ENCODE data around the gene SIGMAR1.
A peak's percentile ranks its signal among the peaks of the same experiment; 100 is the strongest.

SIGMAR1 gene

DNA sequence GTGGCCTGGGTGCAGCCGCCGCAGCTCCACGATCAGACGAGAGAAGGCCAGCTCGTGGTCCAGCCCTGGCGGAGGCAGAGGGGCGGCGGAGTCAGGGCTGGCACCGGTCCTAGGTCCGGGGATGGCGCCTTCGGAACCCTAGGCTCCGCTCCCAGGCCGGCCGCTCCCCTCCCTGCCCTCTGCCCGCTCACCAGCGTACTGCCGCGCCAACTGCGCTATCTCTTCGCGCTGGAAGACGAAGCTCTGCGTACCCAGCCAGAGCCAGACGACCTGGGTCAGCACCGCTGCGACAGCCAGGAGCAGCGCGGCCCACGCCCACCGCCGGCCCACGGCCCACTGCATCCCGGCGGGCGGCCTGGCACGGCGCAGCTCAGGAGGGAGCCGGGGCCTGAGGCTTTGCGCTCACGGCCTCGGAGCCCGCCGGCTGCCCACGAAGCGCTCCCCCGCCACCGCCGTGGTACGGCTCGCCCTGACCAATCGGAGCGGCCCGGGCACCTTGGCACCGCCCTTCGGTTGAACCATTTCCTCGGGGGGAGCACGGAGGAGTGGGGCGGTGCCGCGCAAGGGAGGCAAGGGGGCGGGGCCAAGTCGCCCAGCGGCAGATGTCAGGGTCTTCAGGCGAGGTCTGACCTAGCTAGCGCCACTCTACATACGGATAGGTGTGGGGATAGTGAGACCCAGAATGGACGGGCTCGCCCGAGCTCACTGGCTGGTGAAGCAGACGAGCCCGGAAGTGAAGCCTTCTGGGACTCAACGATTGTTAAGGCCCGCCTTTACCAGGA, at the start of gene SIGMAR1:
SIGMAR1 (minus strand) TSS at position 432 of the 782 bp plus-strand sequence; CDS start at position 342, 90 bp downstream.
- Histone ChIP-seq H3K4me3 (ENCODE audit: low read depth, low read length) (peak within 1 kb of the TSS; percentile 80), H3K27ac (peak within 1 kb of the TSS; percentile 78), H3K27me3 (ENCODE audit: insufficient read depth, low read depth, severe bottlenecking) (no peaks in the 10 kb centered on the region), H3K9me3 (ENCODE audit: severe bottlenecking) (no peaks in the 10 kb centered on the region), H3K36me3 (peaks cover 10% of the 10 kb centered on the region)
- DNase-seq: peak; percentile 95
- TF ChIP-seq, protein P1, sequence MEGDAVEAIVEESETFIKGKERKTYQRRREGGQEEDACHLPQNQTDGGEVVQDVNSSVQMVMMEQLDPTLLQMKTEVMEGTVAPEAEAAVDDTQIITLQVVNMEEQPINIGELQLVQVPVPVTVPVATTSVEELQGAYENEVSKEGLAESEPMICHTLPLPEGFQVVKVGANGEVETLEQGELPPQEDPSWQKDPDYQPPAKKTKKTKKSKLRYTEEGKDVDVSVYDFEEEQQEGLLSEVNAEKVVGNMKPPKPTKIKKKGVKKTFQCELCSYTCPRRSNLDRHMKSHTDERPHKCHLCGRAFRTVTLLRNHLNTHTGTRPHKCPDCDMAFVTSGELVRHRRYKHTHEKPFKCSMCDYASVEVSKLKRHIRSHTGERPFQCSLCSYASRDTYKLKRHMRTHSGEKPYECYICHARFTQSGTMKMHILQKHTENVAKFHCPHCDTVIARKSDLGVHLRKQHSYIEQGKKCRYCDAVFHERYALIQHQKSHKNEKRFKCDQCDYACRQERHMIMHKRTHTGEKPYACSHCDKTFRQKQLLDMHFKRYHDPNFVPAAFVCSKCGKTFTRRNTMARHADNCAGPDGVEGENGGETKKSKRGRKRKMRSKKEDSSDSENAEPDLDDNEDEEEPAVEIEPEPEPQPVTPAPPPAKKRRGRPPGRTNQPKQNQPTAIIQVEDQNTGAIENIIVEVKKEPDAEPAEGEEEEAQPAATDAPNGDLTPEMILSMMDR (IDR thresholded peaks at IDR 0.05; ENCODE audit: low read depth, low read length): no peak

- no peaks in the 10 kb centered on the region for H3K27me3 ChIP-seq (ENCODE audit: insufficient read depth, low read depth, severe bottlenecking)
- DNase-seq: no peak
- TF ChIP-seq, protein P1 (IDR thresholded peaks at IDR 0.05; ENCODE audit: low read depth, low read length): no peak
- no peak overlapping the region for H3K4me3 ChIP-seq (ENCODE audit: low read depth, low read length)
- H3K9me3 ChIP-seq (ENCODE audit: severe bottlenecking): no peaks in the 10 kb centered on the region
- no peaks in the 10 kb centered on the region for H3K36me3 ChIP-seq
- no peak overlapping the region for H3K27ac ChIP-seq
Observed at GRCh38 chr9:34686732-34687131, 49.1 kb upstream of the SIGMAR1 start.

- Histone ChIP-seq H3K36me3 (no peaks in the 10 kb centered on the region), H3K27me3 (ENCODE audit: insufficient read depth, low read depth, severe bottlenecking) (no peaks in the 10 kb centered on the region), H3K27ac (no peak overlapping the region), H3K4me3 (ENCODE audit: low read depth, low read length) (no peak overlapping the region), H3K9me3 (ENCODE audit: severe bottlenecking) (no peaks in the 10 kb centered on the region)
- DNase-seq: no peak
- TF ChIP-seq, protein P1 (IDR thresholded peaks at IDR 0.05; ENCODE audit: low read depth, low read length): no peak
Observed at GRCh38 chr9:34686231-34686630, 48.6 kb upstream of the SIGMAR1 start.

DNA sequence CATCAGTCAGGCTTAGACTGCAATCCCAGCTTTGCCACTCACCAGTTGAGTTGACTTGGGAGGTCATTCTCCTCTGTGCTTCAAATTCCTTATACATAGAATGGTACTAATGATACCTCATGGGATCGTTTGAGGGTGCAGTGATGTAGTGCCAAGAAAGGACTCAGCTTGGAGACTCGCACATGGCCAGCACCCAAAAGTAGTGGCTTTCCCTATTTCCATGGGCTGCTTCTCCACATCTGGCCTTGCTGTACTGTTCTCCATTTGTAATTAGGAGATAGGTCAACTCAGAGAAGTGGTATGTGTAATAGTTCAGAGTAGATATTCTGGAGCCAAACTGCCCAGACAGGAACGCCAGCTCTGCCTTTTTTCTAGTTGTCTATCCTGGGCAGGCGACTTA, 48.0 kb upstream of the SIGMAR1 start:
- H3K27me3 ChIP-seq (ENCODE audit: insufficient read depth, low read depth, severe bottlenecking): no peaks in the 10 kb centered on the region
- H3K9me3 ChIP-seq (ENCODE audit: severe bottlenecking): no peaks in the 10 kb centered on the region
- H3K27ac ChIP-seq: no peak overlapping the region
- no peak for DNase-seq
- H3K36me3 ChIP-seq: no peaks in the 10 kb centered on the region
- TF ChIP-seq, protein P1 (IDR thresholded peaks at IDR 0.05; ENCODE audit: low read depth, low read length): no peak
- no peak overlapping the region for H3K4me3 ChIP-seq (ENCODE audit: low read depth, low read length)

GRCh38 chr9:34684816-34685215, 47.2 kb upstream of the SIGMAR1 start:
- no peaks in the 10 kb centered on the region for H3K9me3 ChIP-seq (ENCODE audit: severe bottlenecking)
- H3K27ac ChIP-seq: no peak overlapping the region
- H3K27me3 ChIP-seq (ENCODE audit: insufficient read depth, low read depth, severe bottlenecking): no peaks in the 10 kb centered on the region
- no peaks in the 10 kb centered on the region for H3K36me3 ChIP-seq
- H3K4me3 ChIP-seq (ENCODE audit: low read depth, low read length): no peak overlapping the region
- DNase-seq: no peak
- TF ChIP-seq, protein P1 (IDR thresholded peaks at IDR 0.05; ENCODE audit: low read depth, low read length): no peak

DNA sequence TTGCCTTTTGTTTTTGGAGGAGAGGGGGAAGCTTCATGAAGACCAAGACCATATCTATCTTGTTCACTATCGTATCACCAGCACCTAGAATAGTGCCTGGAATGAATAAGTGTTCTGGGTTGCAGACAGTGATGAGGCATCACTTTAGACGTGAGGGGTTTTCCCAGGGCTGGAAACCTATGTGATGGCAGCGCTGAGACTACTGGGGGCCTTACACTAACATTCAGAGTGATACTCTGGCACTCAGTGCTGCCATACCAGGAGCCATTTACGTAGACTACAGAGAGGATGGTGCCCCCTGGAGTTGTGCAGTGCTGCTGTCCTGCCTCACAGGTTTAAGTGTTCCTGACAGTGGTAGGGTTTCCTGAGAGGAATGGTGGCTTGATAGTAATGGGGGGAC, 46.6 kb upstream of the SIGMAR1 start:
- Histone ChIP-seq H3K9me3 (ENCODE audit: severe bottlenecking) (no peaks in the 10 kb centered on the region), H3K4me3 (ENCODE audit: low read depth, low read length) (no peak overlapping the region), H3K27me3 (ENCODE audit: insufficient read depth, low read depth, severe bottlenecking) (no peaks in the 10 kb centered on the region), H3K27ac (no peak overlapping the region), H3K36me3 (no peaks in the 10 kb centered on the region)
- TF ChIP-seq, protein P1 (IDR thresholded peaks at IDR 0.05; ENCODE audit: low read depth, low read length): no peak
- DNase-seq: no peak

All from WERI-Rb-1 (cell line).